Measurements from ENCODE around the gene ZSWIM8.

Gene ZSWIM8

DNA sequence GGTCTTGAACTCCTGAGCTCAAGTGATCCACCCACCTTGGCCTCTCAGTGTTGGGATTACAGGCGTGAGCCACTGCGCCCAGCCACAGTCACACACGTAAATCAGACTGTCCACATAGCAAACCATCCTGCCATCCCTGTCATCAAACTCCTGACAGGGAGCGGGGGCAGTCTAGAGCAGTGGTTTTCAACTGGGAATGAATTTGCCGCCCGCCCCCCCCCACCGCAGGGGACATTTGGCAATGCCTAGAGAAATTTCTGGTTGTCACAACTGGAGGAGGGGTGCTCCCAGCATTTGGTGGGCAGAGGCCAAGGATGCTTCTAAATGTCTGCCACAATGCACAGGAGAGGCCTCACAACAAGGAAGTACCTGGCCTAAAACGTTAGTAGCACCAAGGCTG lies 64.8 kb downstream of the ZSWIM8 start:
- no peak for DNase-seq (ENCODE audit: low read depth, low spot score)
- in situ Hi-C loops (cut with HindIII; ENCODE audit: low sequenced_read_pairs) = no loop called here
- TF ChIP-seq, protein P1, sequence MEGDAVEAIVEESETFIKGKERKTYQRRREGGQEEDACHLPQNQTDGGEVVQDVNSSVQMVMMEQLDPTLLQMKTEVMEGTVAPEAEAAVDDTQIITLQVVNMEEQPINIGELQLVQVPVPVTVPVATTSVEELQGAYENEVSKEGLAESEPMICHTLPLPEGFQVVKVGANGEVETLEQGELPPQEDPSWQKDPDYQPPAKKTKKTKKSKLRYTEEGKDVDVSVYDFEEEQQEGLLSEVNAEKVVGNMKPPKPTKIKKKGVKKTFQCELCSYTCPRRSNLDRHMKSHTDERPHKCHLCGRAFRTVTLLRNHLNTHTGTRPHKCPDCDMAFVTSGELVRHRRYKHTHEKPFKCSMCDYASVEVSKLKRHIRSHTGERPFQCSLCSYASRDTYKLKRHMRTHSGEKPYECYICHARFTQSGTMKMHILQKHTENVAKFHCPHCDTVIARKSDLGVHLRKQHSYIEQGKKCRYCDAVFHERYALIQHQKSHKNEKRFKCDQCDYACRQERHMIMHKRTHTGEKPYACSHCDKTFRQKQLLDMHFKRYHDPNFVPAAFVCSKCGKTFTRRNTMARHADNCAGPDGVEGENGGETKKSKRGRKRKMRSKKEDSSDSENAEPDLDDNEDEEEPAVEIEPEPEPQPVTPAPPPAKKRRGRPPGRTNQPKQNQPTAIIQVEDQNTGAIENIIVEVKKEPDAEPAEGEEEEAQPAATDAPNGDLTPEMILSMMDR (IDR thresholded peaks at IDR 0.05; ENCODE audit: low read depth, low read length) = no peak
- no peak overlapping the region for H3K4me3 ChIP-seq (ENCODE audit: low read depth, low read length)

DNA sequence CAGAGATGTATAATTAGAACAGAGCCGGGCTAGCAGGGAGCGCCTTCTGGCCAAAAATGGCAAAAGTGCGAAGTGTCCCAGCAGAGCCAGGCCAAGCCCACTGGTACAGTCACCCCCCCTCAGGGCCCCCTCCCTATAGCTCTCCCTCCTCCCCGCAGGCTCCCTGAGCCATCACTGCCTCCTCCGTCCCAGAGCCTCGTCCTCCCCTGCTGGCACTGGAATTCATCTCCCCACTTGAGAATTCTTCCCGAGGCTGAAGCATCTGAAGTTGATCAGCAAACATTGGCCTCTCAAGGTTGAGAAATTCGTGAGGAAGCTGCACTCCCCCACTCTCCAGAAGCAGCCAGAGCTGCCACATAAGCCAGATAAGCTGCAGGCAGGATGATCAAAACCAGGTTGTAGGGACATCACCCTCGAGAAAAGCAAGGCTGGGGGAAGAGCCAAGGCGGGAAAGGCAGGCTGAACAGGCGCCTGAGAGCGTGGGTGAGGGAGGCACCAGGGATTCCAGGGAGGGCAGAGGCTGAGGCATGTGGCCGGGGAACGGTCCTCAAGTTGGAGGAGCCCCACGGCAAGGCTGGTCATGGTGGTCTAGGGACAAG lies 65.6 kb downstream of the ZSWIM8 start:
- no peak overlapping the region for H3K4me3 ChIP-seq (ENCODE audit: low read depth, low read length)
- peak; percentile 72 for DNase-seq (ENCODE audit: low read depth, low spot score)
- in situ Hi-C loops (cut with HindIII; ENCODE audit: low sequenced_read_pairs) = no loop called here
- TF ChIP-seq, protein P1 (IDR thresholded peaks at IDR 0.05; ENCODE audit: low read depth, low read length) = no peak
